Choroid plexus epithelial cell (primary cell): Measurements from ENCODE around the gene SAC3D1.

Source experiments
- DNase-seq: peaks from one replicate; pipeline ENCODE4 v3.0.0-alpha.2; 2010; ENCODE audit warnings: low read depth
- H3K4me3 ChIP-seq: 2 replicates; pipeline ENCODE4 v1.5.1; 2011; ENCODE audit warnings: low read depth, mild to moderate bottlenecking, control low read depth, low read length, moderate library complexity
- CTCF ChIP-seq: conservative IDR thresholded peaks from 2 replicates; pipeline ENCODE4 v1.5.1; 2011; ENCODE audit warnings: low read depth, mild to moderate bottlenecking, control low read depth, inconsistent platforms, low read length, moderate library complexity

The SAC3D1 gene

GRCh38 chr11:65087216-65087615 lies 46.2 kb downstream of the SAC3D1 start:
- TF ChIP-seq CTCF: no peak
- no peak for DNase-seq
- no peak overlapping the region for H3K4me3 ChIP-seq

- TF ChIP-seq CTCF: no peak
- DNase-seq: no peak
- no peak overlapping the region for H3K4me3 ChIP-seq
Observed at GRCh38 chr11:65087827-65088226, 46.8 kb downstream of the SAC3D1 start.

GRCh38 chr11:65089621-65090020 lies 48.6 kb downstream of the SAC3D1 start:
- TF ChIP-seq CTCF: no peak
- no peak overlapping the region for H3K4me3 ChIP-seq
- DNase-seq: no peak

- DNase-seq: no peak
- H3K4me3 ChIP-seq: no peak overlapping the region
- no peak for TF ChIP-seq CTCF
Observed at GRCh38 chr11:65090628-65091027, 49.6 kb downstream of the SAC3D1 start.
